HG03045 (cell line): ENCODE data around the gene DNAI2.
"Not testable (repeated sequence)": the region's sequence is repeated elsewhere in the genome, so short reads cannot be mapped to it uniquely, and the experiment has no call there.

Source experiments
- ATAC-seq: cut with Tn5 transposase; IDR thresholded peaks from one replicate; pipeline ENCODE4 v1.9.1; 2021; ENCODE audit warnings: mild to moderate bottlenecking, moderate library complexity; ENCODE audit not compliant: unreplicated experiment

The DNAI2 gene

GRCh38 chr17:74244128-74244527, 29.9 kb upstream of the DNAI2 start:
- ATAC-seq: no peak

GRCh38 chr17:74244548-74244947, 29.5 kb upstream of the DNAI2 start:
- no peak for ATAC-seq

GRCh38 chr17:74245145-74245831, 28.7 kb upstream of the DNAI2 start:
- no peak for ATAC-seq

GRCh38 chr17:74245871-74246270, 28.2 kb upstream of the DNAI2 start:
- ATAC-seq: no peak

- no peak for ATAC-seq
Measured at GRCh38 chr17:74249590-74250270, 24.3 kb upstream of the DNAI2 start.

GRCh38 chr17:74250324-74250995, 23.6 kb upstream of the DNAI2 start:
- no peak for ATAC-seq

- ATAC-seq: no peak
Measured at GRCh38 chr17:74251051-74251450, 23.0 kb upstream of the DNAI2 start.

GRCh38 chr17:74251569-74251968, 22.5 kb upstream of the DNAI2 start:
- ATAC-seq: no peak

GRCh38 chr17:74252211-74252610, 21.8 kb upstream of the DNAI2 start:
- no peak for ATAC-seq

- ATAC-seq: no peak
Measured at GRCh38 chr17:74253036-74253435, 21.0 kb upstream of the DNAI2 start.

GRCh38 chr17:74257311-74257710, 16.7 kb upstream of the DNAI2 start:
- ATAC-seq: no peak

GRCh38 chr17:74259667-74260524, 14.1 kb upstream of the DNAI2 start:
- ATAC-seq: no peak

- ATAC-seq: no peak
Measured at GRCh38 chr17:74260525-74260850, 13.5 kb upstream of the DNAI2 start.

GRCh38 chr17:74262601-74263000, 11.4 kb upstream of the DNAI2 start:
- no peak for ATAC-seq

- not testable (repeated sequence) for ATAC-seq
Measured at GRCh38 chr17:74267054-74267453, 7.0 kb upstream of the DNAI2 start.

- no peak for ATAC-seq
Measured at GRCh38 chr17:74267579-74267978, 6.5 kb upstream of the DNAI2 start.

- no peak for ATAC-seq
Measured at GRCh38 chr17:74267987-74268499, 6.0 kb upstream of the DNAI2 start.

GRCh38 chr17:74268558-74268957, 5.5 kb upstream of the DNAI2 start:
- no peak for ATAC-seq

GRCh38 chr17:74270333-74270732, 3.7 kb upstream of the DNAI2 start:
- no peak for ATAC-seq

- no peak for ATAC-seq
Measured at GRCh38 chr17:74271281-74271680, 2.8 kb upstream of the DNAI2 start.

GRCh38 chr17:74271901-74272561, 2.0 kb upstream of the DNAI2 start:
- ATAC-seq: no peak
